ENCODE results near the gene FST. TPM values are rescaled to one million over a fixed set of nuclear protein-coding genes. Genes with fewer than 3 reads are reported as not detected.

Gene FST
- total RNA-seq, 6 experiments from 2014 or later = 13.1 to 28.2 (median 15.3) TPM

DNA sequence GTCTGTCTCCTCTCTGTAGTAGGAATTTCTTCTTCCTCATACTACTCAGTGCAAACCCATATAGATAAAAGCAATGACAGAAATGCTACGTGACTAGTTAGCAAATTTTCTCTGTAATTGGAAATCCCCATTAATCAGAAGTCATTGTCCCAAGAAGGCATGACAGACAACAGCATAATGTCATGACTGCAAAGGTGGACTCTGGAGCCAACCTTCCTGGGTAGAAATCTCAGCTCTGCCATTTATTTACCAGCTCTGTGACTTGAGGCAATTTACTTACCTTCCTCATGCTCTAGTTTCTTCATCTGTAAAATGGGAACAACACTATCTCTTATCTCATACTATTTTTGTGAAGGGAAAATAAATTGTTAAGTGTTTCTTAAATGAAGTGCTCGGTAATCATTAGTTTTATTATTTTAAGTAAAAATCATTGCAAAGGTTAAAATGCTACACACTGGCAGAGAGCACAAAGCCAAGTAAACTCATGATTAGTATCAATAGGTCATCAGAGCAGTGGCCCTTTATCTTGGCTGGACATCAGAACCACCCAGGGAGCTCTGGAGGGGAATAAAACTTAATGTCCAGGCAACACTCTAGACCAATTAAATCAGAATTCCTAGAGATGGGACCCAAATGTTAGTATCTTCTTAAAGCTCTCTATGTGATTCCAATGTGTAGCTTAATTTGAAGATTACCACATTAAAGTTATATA lies 43.8 kb upstream of the FST start:
- WGBS (ENCODE audit: insufficient coverage, low coverage, low lambda C conversion rate, missing lambda C conversion rate) = 49% methylated on average over 2 of the region's 2 CpGs
- intact Hi-C loops (cut with DNase I) = no loop called here
- Histone ChIP-seq H3K4me1 (peaks cover 0 to 24% (median 8%) of the 10 kb centered on the region in 4 donors), H3K27ac (no peak overlapping the region), H3K4me3 (no peak overlapping the region), H3K27me3 (no peaks in the 10 kb centered on the region), H3K9me3 (no peaks in the 10 kb centered on the region), H3K36me3 (no peaks in the 10 kb centered on the region)
- ATAC-seq (peak; percentile 67 to 87 (median 69)), DNase-seq (no peak)
- TF ChIP-seq, protein P1, sequence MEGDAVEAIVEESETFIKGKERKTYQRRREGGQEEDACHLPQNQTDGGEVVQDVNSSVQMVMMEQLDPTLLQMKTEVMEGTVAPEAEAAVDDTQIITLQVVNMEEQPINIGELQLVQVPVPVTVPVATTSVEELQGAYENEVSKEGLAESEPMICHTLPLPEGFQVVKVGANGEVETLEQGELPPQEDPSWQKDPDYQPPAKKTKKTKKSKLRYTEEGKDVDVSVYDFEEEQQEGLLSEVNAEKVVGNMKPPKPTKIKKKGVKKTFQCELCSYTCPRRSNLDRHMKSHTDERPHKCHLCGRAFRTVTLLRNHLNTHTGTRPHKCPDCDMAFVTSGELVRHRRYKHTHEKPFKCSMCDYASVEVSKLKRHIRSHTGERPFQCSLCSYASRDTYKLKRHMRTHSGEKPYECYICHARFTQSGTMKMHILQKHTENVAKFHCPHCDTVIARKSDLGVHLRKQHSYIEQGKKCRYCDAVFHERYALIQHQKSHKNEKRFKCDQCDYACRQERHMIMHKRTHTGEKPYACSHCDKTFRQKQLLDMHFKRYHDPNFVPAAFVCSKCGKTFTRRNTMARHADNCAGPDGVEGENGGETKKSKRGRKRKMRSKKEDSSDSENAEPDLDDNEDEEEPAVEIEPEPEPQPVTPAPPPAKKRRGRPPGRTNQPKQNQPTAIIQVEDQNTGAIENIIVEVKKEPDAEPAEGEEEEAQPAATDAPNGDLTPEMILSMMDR (IDR thresholded peaks at IDR 0.05) = no peak
- no peak for TF ChIP-seq POLR2A (IDR thresholded peaks at IDR 0.05)

DNA sequence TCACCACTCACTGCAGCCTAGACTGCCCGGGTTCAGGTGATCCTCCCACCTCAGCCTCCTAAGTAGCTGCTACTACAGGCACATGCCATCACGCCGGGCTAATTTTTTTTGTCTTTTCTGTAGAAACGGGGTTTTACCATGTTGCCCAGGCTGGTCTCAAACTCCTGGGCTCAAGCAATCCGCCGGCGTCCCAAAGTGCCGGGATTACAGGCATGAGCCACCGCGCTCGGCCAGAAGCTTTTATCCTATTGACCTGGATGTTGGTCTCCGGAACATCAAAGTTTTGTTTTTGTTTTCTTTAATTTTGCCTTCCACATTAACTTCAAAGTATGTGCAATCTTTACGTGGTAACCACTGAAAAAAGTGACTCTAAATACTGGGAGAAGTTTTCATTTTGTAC lies 42.4 kb upstream of the FST start:
- H3K27me3 ChIP-seq = no peaks in the 10 kb centered on the region
- peaks cover 0 to 18% (median 8%) of the 10 kb centered on the region in 4 donors for H3K4me1 ChIP-seq
- H3K27ac ChIP-seq = no peak overlapping the region
- WGBS (ENCODE audit: insufficient coverage, low coverage, low lambda C conversion rate, missing lambda C conversion rate) = 95% methylated on average over 9 of the region's 13 CpGs
- H3K36me3 ChIP-seq = no peaks in the 10 kb centered on the region
- DNase-seq (no peak), ATAC-seq (no peak)
- no peak for TF ChIP-seq POLR2A (IDR thresholded peaks at IDR 0.05)
- TF ChIP-seq, protein P1 (IDR thresholded peaks at IDR 0.05) = no peak
- intact Hi-C loops (cut with DNase I) = no loop called here
- no peak overlapping the region for H3K4me3 ChIP-seq
- no peaks in the 10 kb centered on the region for H3K9me3 ChIP-seq

DNA sequence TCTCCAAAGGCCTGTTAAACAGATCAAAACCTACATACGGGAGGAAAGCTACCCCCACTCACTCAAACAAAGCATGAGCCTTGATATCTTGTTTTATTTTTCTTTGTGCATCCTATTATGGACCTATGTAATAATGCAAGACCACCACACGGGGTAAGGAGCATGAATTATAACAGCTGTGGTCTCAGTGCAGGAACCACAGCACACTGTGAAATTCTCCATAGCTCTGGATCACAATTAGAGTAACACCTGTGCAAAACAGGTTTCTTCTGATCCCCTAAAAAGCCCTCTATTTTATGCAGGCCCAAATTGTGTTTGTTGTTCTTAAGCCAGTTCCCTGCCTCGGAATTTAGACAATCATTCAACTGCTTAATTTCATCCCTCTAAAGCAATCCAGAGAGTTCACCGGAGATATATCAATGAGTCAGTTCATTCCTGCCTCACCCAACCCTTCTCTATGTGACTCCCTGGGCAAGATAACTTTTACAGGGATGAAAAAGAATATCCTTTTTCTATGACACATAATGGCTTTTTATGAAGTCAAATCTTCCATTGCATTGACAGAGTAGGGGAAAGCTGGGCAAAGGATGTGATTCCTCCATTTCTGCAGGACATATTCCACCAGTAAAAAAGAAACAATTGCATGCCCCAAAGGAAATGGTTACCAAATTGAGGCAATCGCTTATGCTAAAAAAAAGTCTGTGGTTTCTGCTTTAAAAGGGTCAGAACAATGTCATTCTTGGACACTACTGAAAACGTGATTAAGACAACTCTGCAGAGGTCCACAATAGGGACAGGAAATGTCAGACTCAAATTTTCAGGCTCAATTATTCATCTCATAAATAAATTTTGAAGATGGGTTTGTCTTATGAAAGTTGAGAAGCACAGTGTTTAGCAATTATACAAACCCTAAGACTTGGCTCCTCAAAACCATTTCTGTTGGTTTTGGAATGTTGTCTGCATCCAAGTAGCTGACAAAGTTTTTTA lies 41.6 kb upstream of the FST start:
- intact Hi-C loops (cut with DNase I) = no loop called here
- TF ChIP-seq POLR2A (IDR thresholded peaks at IDR 0.05) = no peak
- no peak overlapping the region for H3K27ac ChIP-seq
- H3K27me3 ChIP-seq = no peaks in the 10 kb centered on the region
- ATAC-seq = no peak
- no peaks in the 10 kb centered on the region for H3K9me3 ChIP-seq
- H3K36me3 ChIP-seq = no peaks in the 10 kb centered on the region
- no peak overlapping the region for H3K4me3 ChIP-seq
- peaks cover 0 to 16% (median 7%) of the 10 kb centered on the region in 4 donors for H3K4me1 ChIP-seq
- no peak for DNase-seq
- 59% methylated on average over 6 of the region's 6 CpGs for WGBS (ENCODE audit: insufficient coverage, low coverage, low lambda C conversion rate, missing lambda C conversion rate)

DNA sequence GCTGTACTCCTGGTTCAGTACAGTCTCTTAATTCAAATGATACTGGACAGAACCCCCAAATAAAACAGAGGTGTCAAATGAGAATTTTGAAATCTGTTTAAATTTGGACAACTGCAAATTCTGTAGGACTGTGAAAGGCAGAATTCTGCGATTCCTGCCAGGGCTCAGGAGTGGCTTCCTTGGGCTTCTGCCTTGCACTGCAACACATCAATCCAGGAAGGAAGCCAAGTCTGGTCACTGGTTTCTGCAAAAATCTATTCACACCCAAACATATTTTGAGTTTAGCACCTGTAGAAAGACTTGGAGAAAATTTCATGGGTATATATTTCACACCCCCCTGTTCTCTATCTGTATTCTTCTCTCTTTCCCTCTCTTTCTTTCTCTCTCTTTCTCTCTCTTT lies 37.5 kb upstream of the FST start:
- H3K27ac ChIP-seq = no peak overlapping the region
- no peaks in the 10 kb centered on the region for H3K27me3 ChIP-seq
- no peak for DNase-seq
- H3K4me1 ChIP-seq = no peaks in the 10 kb centered on the region
- H3K36me3 ChIP-seq = no peaks in the 10 kb centered on the region
- no peak overlapping the region for H3K4me3 ChIP-seq
- intact Hi-C loops (cut with DNase I) = no loop called here
- WGBS (ENCODE audit: insufficient coverage, low coverage, low lambda C conversion rate, missing lambda C conversion rate) = no CpG with 5 or more reads among the region's 1 CpG
- H3K9me3 ChIP-seq = no peaks in the 10 kb centered on the region
- ATAC-seq = no peak
- no peak for TF ChIP-seq POLR2A (IDR thresholded peaks at IDR 0.05)
- TF ChIP-seq, protein P1 (IDR thresholded peaks at IDR 0.05) = no peak

DNA sequence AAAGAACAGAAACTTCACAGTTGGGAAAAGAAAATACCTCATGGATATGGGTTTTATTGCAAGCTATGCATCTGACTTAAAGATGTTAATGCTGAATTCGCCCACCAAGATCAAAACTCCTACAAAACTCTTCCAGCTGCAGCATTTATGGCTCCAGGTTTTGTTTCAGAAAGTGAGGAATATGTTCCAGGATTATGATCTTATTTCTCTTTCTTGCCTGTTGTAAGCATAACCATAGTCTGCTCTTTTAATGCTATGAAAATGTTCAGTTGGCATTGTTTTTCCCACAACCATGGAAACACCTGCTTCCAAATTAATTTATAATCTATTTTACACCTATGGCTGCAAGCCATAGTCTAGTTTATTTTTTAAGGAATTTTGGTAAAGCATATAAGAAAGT lies 34.9 kb upstream of the FST start:
- 50% methylated on average over 1 of the region's 1 CpG for WGBS (ENCODE audit: insufficient coverage, low coverage, low lambda C conversion rate, missing lambda C conversion rate)
- no peak for TF ChIP-seq POLR2A (IDR thresholded peaks at IDR 0.05)
- TF ChIP-seq, protein P1 (IDR thresholded peaks at IDR 0.05) = no peak
- Histone ChIP-seq H3K36me3 (no peaks in the 10 kb centered on the region), H3K4me1 (no peaks in the 10 kb centered on the region), H3K4me3 (no peak overlapping the region), H3K27ac (no peak overlapping the region), H3K27me3 (no peaks in the 10 kb centered on the region), H3K9me3 (no peaks in the 10 kb centered on the region)
- DNase-seq (no peak), ATAC-seq (no peak)
- intact Hi-C loops (cut with DNase I) = no loop called here
